Measurements from ENCODE around the gene CAV1.

Gene CAV1

DNA sequence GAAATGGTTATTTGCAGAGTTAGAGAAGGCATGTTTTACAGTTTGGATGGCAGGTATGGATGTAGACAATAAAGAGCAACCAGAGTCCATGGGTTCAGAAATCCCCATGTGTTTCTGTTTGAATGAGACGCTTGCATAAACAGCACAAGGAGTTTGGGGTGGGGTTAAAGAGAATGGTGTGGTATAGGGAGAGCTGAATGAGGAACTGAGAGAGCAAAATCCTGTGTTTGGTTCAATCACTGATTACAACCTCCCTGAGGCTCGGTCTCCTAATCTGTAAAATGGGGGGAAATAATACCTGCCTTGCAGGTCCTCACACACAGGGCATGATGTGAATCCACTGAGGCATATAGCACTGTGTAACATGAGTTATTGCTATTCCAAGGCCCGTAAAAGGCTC, 23.7 kb downstream of the CAV1 start:
- H3K27ac ChIP-seq: no peak overlapping the region
- TF ChIP-seq ZFX (IDR thresholded peaks at IDR 0.05; ENCODE audit: borderline replicate concordance): no peak
- TF ChIP-seq, protein P1, sequence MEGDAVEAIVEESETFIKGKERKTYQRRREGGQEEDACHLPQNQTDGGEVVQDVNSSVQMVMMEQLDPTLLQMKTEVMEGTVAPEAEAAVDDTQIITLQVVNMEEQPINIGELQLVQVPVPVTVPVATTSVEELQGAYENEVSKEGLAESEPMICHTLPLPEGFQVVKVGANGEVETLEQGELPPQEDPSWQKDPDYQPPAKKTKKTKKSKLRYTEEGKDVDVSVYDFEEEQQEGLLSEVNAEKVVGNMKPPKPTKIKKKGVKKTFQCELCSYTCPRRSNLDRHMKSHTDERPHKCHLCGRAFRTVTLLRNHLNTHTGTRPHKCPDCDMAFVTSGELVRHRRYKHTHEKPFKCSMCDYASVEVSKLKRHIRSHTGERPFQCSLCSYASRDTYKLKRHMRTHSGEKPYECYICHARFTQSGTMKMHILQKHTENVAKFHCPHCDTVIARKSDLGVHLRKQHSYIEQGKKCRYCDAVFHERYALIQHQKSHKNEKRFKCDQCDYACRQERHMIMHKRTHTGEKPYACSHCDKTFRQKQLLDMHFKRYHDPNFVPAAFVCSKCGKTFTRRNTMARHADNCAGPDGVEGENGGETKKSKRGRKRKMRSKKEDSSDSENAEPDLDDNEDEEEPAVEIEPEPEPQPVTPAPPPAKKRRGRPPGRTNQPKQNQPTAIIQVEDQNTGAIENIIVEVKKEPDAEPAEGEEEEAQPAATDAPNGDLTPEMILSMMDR (IDR thresholded peaks at IDR 0.05): no peak

DNA sequence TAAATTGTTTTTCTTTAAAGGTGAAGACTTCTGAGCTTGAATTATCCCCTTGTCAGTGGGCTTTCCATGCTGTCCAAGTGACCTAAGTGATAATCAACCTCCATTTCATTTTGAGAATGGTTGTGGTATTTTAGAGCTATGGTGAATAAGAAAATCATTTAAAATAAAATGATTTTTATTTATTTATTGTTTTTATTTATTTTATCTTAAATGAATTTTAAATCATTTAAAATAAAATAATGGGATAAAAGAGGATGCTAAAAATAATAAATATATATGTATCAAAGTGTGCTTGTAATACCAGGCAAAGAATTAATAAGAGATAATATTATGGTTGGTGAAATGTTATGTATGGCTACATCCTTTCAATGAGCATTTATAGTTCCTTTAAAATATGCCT, 24.5 kb downstream of the CAV1 start:
- H3K27ac ChIP-seq: no peak overlapping the region
- no peak for TF ChIP-seq ZFX (IDR thresholded peaks at IDR 0.05; ENCODE audit: borderline replicate concordance)
- TF ChIP-seq, protein P1 (IDR thresholded peaks at IDR 0.05): no peak

DNA sequence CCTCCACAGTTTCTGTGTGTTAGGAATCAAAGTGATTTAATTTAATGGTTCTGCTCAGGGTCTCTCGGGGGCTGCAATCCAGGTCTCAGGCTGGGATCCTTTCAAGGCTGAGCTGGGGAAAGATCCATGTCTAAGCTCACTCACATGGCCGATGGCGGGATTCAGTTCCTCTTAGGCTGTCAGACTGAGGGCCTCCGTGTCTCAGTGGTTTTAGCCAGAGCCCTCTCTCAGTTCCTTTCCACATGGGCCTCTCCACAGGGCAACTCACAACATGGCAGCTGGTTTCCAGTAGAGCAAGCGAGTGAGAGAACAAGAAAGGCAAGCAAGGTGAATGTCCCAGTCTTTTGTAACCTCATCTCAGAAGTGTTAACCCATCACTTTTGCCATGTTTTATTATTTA, 26.9 kb downstream of the CAV1 start:
- TF ChIP-seq, protein P1 (IDR thresholded peaks at IDR 0.05): no peak
- no peak for TF ChIP-seq ZFX (IDR thresholded peaks at IDR 0.05; ENCODE audit: borderline replicate concordance)
- no peak overlapping the region for H3K27ac ChIP-seq

DNA sequence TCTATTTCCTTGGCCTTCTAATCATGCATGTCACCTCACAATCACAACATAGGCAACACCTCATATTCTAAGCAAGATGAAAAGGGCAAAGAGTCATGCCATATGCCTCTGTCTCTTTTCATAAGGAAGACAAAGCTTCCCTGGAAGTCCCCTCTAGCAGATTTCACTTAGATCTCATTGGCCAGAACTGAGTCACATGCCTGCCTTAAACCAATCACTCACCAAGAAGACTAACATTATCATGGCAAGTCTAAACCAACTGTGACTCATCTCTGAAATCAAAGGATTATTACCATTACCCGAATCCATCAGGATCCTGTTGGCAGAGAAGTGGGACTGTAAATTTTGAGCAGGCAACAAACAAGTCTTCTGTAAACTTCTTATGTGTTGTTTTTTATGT, 27.8 kb downstream of the CAV1 start:
- no peak overlapping the region for H3K27ac ChIP-seq
- no peak for TF ChIP-seq ZFX (IDR thresholded peaks at IDR 0.05; ENCODE audit: borderline replicate concordance)
- TF ChIP-seq, protein P1 (IDR thresholded peaks at IDR 0.05): no peak

DNA sequence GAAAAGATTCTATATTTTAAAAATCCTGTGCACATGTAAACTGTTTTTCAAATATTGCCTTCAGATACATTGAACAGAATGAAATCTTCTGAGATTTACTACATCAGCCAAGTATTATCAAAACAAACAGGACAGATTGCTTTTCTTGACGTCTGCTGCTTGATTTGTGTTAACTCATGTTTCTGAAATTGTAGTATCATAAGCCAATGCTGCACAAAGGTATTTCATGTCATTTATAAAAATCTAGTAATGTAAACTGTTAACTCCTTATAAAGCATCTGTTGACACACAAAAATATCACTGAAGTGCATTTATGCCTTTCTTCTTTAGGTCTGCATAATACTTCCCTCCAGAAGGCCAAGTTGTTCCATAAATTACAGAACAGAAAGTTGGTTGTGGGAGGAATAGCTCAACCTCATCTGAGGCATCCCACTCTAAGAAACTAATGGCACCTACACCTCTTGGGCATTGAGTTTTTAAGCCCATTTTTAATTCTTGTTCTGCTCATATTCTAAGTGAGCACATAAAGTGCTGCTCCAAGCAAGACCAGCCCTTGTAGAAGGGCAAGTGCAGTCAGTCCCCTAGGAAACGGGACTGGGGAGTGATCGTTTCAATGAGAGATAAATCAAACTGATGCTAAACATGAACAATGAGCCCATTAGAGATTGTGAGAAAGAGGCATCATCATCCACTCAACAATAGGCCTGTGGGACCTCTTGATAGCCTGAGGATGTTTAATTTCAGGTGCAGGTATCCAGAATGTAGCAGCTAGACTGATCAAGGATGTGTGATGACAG, 28.5 kb downstream of the CAV1 start:
- no peak for TF ChIP-seq ZFX (IDR thresholded peaks at IDR 0.05; ENCODE audit: borderline replicate concordance)
- TF ChIP-seq, protein P1 (IDR thresholded peaks at IDR 0.05): no peak
- no peak overlapping the region for H3K27ac ChIP-seq

DNA sequence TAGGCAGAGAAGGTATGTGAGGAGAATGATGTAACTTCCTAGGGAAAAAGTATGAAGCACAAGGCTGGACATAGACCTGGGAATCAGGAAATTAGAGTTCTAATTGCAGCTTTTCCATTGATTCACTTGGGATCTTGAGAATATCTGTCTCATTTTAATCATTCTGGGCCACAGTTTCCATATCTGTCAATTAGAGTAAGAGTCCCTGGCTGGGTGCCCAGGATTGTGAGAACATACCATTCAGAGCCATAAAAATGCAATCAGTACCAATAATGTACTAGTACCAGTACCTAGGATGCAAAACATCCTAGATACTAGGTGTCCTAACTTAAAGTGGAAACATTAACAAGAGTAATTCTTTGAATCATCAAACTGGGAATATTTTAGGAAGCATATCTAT, 29.6 kb downstream of the CAV1 start:
- TF ChIP-seq, protein P1 (IDR thresholded peaks at IDR 0.05): no peak
- TF ChIP-seq ZFX (IDR thresholded peaks at IDR 0.05; ENCODE audit: borderline replicate concordance): no peak
- no peak overlapping the region for H3K27ac ChIP-seq

DNA sequence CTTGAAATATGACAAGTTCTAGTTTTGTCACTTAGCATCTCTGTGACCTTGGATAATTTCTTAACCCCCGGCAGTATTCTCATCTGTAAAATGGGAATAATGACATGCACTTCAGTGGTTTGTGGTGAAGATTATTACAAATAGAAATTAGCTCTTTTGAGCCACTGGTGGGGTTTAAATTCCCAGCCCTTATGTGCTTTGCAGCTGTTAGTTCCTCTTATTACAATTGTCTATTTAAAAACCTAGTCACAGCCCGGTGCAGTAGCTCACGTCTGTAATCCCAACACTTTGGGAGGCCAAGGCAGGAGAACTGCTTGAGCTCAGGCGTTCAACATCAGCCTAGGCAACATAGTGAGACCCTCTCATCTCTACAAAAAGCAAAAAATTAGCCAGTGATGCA, 30.1 kb downstream of the CAV1 start:
- TF ChIP-seq ZFX (IDR thresholded peaks at IDR 0.05; ENCODE audit: borderline replicate concordance): no peak
- TF ChIP-seq, protein P1 (IDR thresholded peaks at IDR 0.05): no peak
- no peak overlapping the region for H3K27ac ChIP-seq
